NCI-H146 treated with DMSO at 0.1 percent for 48 hours (cell line): Measurements from ENCODE around the gene PCDHGA1.
"Not testable (repeated sequence)": the region's sequence is repeated elsewhere in the genome, so short reads cannot be mapped to it uniquely, and the experiment has no call there.

Experiments
- DNase-seq: peaks from one replicate; lab custom pipeline; 2025; ENCODE audit not compliant: unreplicated experiment; lab: John Stamatoyannopoulos, UW

Gene PCDHGA1

GRCh38 chr5:141382469-141383294, 52.4 kb downstream of the PCDHGA1 start, which contains the start of gene PCDHGA7:
PCDHGA7 (plus strand) TSS chr5:141382742; CDS start chr5:141382900, 158 bp downstream.
- no peak for DNase-seq

GRCh38 chr5:141383345-141383744, 53.0 kb downstream of the PCDHGA1 start:
- DNase-seq: no peak

DNA sequence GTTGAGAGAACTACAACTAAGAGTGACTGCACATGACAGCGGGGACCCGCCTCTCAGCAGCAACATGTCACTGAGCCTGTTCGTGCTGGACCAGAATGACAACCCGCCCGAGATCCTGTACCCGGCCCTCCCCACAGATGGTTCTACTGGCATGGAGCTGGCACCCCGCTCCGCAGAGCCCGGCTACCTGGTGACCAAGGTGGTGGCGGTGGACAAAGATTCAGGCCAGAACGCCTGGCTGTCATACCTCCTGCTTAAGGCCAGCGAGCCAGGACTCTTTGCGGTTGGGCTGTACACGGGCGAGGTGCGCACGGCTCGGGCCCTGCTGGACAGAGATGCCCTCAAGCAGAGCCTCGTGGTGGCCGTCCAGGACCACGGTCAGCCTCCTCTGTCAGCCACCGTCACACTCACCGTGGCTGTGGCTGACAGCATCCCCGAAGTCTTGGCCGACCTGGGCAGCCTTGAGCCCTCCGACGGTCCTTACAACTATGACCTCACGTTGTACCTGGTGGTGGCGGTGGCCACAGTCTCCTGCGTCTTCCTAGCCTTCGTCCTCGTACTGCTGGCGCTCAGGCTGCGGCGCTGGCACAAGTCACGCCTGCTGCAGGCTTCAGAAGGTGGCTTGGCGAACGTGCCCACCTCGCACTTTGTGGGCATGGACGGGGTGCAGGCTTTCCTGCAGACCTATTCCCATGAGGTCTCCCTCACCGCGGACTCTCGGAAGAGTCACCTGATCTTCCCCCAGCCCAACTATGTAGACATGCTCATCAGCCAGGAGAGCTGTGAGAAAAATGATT, 54.4 kb downstream of the PCDHGA1 start:
- no peak for DNase-seq

DNA sequence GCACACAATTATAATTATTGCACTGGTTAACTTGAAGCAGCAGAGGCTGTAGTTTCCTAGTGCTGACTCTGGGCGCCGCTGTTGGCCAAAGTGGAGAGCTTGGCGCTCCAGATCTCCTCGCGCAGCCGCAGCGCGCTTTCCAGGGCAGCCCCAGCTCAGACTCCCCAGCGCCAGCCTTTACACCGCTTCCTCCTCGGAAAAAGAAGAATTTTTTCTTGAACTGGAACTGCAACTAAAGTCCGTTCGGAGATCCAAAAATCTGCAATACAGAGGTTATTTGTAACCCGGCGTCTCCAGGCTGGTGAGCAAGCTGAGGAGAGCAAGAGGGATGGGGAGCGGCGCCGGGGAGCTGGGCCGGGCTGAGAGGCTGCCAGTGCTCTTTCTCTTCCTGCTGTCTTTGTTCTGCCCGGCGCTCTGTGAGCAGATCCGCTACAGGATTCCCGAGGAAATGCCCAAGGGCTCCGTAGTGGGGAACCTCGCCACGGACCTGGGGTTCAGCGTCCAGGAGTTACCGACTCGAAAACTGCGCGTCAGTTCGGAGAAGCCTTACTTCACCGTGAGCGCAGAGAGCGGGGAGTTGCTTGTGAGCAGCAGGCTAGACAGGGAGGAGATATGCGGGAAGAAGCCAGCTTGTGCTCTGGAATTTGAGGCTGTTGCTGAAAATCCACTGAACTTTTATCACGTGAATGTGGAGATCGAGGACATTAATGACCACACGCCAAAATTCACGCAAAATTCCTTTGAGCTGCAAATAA, 57.4 kb downstream of the PCDHGA1 start, which contains the start of gene PCDHGB4:
Gene PCDHGB4 (plus strand): TSS at position 142 of the 755 bp plus-strand sequence. CDS start 187 bp downstream, at position 329.
- DNase-seq: not testable (repeated sequence)

GRCh38 chr5:141388661-141389060, 58.3 kb downstream of the PCDHGA1 start:
- no peak for DNase-seq

- no peak for DNase-seq
These were observed 59.1 kb downstream of the PCDHGA1 start for GRCh38 chr5:141389153-141390042.

DNA sequence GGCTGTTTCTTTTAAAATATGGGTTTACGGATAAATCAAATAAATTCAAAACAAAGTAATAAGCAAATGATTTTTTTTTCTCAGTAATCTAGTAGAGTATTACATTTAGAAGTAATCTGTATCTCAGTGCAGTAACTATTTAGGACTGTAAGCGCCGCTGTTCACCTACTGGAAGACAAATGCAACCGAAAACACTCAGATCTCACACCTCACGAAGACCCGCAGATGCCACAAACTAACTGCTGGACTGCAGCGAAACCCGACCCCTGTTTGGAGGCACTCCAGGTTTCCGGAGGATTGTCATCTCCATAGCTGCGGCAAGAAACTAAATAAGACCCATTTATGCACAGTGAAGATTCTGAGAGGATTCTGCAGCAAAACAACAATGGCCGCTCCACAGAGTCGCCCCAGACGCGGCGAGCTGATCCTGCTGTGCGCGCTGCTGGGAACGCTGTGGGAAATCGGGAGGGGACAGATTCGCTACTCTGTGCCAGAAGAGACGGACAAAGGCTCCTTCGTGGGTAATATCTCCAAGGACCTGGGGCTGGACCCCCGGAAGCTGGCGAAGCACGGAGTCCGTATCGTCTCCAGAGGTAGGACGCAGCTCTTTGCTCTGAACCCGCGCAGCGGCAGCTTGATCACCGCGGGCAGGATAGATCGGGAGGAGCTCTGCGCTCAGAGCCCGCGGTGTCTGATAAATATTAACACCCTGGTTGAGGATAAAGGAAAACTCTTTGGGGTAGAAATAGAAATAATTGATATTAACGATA, 62.3 kb downstream of the PCDHGA1 start, which contains the start of gene PCDHGA8:
Gene PCDHGA8 (plus strand): TSS at position 205 of the 770 bp plus-strand sequence. CDS start 181 bp downstream, at position 386.
- no peak for DNase-seq

DNA sequence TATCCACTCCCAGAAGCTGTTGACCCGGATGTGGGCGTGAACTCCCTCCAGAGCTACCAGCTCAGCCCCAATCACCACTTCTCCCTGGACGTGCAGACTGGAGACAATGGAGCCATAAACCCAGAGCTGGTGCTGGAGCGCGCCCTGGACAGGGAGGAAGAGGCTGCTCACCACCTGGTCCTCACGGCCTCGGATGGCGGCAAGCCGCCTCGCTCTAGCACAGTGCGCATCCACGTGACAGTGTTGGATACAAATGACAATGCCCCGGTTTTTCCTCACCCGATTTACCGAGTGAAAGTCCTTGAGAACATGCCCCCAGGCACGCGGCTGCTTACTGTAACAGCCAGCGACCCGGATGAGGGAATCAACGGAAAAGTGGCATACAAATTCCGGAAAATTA, 63.0 kb downstream of the PCDHGA1 start:
- no peak for DNase-seq

GRCh38 chr5:141394401-141395187, 64.3 kb downstream of the PCDHGA1 start:
- not testable (repeated sequence) for DNase-seq

DNA sequence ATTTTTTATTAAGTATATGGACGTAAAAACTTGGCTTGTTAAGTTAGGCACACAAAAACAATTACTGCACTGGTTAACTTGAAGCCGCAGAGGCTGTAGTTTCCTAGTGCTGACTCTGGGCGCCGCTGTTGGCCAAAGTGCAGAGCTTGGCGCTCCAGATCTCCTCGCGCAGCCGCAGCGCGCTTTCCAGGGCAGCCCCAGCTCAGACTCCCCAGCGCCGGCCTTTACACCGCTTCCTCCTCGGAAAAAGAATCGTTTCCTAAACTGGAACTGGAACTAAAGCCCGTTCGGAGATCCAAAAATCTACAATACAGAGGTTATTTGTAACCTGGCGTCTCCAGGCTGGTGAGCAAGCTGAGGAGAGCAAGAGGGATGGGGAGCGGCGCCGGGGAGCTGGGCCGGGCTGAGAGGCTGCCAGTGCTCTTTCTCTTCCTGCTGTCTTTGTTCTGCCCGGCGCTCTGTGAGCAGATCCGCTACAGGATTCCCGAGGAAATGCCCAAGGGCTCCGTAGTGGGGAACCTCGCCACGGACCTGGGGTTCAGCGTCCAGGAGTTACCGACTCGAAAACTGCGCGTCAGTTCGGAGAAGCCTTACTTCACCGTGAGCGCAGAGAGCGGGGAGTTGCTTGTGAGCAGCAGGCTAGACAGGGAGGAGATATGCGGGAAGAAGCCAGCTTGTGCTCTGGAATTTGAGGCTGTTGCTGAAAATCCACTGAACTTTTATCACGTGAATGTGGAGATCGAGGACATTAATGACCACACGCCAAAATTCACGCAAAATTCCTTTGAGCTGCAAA, 67.6 kb downstream of the PCDHGA1 start, which contains the start of gene PCDHGB5:
Gene PCDHGB5 (plus strand): TSS at position 192 of the 796 bp plus-strand sequence. CDS start 181 bp downstream, at position 373.
- not testable (repeated sequence) for DNase-seq

GRCh38 chr5:141398608-141399007, 68.3 kb downstream of the PCDHGA1 start:
- DNase-seq: no peak

DNA sequence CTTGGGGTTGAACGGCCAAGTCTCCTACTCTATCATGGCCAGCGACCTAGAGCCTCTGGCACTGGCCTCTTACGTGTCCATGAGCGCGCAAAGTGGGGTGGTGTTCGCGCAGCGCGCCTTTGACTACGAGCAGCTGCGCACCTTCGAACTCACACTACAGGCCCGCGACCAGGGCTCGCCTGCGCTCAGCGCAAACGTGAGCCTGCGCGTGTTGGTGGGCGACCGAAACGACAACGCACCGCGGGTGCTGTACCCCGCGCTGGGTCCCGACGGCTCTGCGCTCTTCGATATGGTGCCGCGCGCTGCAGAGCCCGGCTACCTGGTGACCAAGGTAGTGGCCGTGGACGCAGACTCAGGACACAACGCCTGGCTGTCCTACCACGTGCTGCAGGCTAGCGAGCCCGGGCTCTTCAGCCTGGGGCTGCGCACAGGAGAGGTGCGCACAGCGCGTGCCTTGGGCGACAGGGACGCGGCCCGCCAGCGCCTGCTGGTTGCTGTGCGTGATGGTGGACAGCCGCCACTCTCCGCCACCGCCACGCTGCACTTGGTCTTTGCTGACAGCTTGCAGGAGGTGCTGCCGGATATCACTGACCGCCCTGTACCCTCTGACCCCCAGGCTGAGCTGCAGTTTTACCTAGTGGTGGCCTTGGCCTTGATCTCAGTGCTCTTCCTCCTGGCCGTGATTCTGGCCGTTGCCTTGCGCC, 69.4 kb downstream of the PCDHGA1 start:
- no peak for DNase-seq

DNA sequence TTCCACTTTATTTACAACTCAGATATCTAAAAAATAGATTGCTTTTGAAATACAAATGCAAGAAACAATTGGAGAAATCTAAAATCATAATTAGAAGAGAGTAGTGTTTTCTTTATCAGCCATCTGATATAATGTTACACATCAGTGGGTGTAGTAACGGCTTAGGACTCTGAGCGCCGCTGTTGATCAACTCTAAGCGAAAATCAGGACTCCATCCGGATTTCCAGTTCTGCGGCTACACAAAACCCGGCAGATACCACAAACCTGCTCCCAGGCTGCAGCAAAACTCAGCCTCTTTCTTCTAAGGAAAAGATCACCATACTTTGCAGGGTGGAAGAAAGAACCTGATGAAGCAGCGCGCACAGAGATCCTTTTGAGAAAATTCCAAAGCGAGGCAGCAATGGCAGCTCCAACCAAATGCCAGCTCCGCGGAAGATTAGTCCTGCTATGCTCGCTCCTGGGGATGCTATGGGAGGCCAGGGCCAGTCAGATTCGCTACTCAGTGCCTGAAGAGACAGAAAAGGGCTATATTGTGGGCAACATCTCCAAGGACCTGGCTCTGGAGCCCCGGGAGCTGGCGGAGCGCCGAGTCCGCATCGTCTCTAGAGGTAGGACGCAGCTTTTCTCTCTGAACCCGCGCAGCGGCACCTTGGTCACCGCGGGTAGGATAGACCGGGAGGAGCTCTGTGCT, 72.4 kb downstream of the PCDHGA1 start, which contains the start of gene PCDHGA9:
Gene PCDHGA9 (plus strand): TSS at position 226 of the 691 bp plus-strand sequence. CDS start 175 bp downstream, at position 401.
- no peak for DNase-seq

DNA sequence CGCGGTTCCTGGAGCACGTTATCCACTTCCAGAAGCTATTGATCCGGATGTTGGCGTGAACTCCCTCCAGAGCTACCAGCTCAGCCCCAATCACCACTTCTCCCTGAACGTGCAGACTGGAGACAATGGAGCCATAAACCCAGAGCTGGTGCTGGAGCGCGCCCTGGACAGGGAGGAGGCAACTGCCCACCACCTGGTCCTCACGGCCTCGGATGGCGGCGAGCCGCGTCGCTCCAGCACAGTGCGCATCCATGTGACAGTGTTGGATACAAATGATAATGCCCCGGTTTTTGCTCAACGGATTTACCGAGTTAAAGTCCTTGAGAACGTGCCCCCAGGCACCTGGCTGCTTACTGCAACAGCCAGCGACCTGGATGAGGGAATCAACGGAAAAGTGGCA, 73.1 kb downstream of the PCDHGA1 start:
- no peak for DNase-seq

- not testable (repeated sequence) for DNase-seq
These were observed 77.6 kb downstream of the PCDHGA1 start, which contains the start of gene PCDHGB6 for GRCh38 chr5:141407790-141408505. PCDHGB6 (plus strand) TSS chr5:141408021; CDS start chr5:141408203, 182 bp downstream.
